Germinal center (tissue), 1 donor: Measurements from ENCODE around the gene PLS3.

Experiments used
- DNase-seq: peaks from one replicate; pipeline ENCODE4 v3.0.0; 2012; ENCODE audit warnings: mixed read lengths, low spot score

PLS3 gene

GRCh38 chrX:115571712-115572111 is 10.7 kb downstream of the PLS3 start:
- DNase-seq, result no peak

GRCh38 chrX:115573185-115573584 is 12.2 kb downstream of the PLS3 start:
- no peak for DNase-seq

DNA sequence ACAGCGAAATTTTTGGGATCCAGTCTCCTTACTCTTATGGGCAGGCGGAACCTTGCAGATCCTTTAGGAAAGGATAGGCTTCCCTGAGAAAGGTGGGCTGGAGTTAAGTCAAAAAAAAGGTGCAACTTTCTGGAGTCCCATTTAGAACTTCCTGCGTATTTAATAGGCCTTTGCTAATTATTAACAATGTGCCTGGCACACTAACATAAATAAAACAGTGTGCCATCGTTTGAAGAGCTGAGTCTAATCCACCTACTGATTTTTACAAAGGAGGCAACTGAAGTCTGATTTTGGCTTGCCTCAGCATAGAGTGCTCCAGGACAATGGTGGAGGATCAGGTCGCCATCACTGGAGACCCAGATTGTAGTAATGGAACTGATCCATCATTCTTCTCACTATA is 15.7 kb downstream of the PLS3 start:
- no peak for DNase-seq

- DNase-seq, result no peak
These were observed 18.4 kb downstream of the PLS3 start for GRCh38 chrX:115579327-115579726.

DNA sequence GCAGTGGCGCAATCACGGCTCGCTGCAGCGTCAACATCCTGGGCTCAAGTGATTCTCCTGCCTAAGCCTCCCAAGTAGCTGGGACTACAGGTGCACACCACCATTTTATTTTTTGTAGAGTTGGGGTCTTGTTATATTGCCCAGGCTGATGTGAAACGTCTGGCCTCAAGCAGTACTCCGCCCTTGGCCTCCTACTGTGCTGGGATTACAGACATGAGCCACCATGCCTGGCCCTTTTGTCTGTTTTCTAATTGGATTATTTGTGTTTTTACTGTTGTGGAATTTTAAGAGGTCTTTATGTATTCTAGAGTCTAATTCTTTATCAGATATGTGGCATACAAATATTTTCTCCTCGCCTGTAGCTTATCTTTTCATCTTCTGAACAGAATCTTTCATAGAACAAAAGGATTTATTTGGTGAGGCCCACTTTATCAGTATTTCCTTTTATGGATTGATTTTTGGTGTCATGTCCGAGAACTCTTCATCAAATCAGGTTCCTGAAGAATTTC is 18.9 kb downstream of the PLS3 start:
- DNase-seq, result no peak

GRCh38 chrX:115581759-115582615 is 21.0 kb downstream of the PLS3 start:
- DNase-seq, result no peak

DNA sequence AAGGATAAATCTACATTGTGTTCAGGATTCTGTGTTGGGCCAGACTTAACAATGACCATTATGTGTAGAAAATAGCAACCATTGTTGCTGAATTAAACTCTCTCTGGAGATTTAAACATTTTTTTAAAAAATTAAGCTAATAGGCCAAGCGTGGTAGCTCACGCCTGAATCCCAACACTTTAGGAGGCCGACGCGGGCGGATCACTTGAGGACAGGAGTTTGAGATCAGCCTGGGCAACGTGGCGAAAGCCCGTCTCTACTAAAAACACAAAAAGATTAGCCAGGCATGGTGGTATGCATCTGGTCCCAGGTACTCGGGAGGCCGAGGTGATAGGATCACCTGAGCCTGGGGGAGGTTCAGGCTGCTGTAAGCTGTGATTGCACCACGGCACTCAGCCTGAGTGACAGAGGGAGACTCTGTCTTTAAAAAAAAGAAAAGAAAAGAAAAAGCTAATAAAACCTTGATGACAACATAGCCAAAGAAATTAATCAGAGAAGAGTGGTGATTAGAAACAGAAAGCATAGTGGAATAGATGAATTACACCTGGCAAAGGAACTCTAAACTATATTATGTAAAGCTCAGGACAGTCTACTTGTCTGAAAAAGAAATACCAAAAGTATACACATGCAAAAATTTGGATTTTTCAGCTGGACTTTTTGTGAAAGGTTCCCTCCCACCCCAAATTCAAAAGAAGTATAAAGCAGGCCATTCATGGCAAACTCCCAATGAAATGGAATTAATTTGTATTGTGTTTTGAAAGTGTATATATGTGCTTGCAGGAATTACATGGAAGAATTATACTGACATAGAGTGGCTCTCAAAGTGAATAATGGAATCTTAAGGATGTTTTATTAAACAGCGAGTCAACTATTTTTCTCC is 21.9 kb downstream of the PLS3 start:
- DNase-seq, result no peak

DNA sequence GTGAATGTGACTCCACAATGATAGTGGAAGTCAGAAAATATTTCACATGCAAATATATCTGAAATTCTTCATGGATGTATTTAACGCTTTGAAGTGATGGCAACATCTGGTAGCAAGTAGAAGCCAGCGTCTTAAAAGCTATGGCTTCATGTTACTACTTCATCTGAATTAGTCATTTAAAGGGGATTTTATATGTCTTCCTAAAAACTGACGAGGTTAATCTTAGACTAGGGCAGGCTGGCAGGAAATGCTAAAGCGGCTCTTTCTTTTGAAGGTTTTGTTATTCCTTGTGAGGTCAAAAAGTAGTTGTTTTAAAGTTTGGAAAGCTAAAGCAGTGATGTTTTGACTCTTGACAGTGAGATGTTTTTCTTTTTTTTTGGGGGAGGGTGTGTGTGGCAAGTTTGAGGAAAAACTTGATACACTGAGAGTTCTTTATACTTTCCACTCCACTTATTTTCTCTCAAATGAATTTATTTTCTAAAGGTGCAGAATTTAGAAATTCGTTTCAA is 22.6 kb downstream of the PLS3 start:
- DNase-seq, result no peak

DNA sequence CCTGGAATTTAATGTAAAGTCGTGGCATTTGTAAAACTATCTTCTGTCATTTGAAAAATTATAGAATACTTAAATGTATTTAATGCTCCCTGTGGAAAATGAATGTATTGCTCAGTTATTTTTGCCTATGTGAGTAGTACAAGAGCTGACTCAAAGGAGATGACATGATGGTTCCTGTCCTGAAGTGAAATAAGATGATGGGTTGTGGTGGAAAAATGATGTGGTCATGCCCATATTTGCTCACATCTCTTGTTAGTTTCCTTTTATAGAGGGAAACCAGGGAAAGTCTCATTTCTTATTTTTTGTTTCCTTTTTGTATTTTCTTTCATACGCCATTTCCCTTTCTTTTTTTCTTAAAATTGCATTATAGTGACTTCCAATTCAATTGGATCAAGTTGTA is 23.7 kb downstream of the PLS3 start:
- DNase-seq, result no peak

DNA sequence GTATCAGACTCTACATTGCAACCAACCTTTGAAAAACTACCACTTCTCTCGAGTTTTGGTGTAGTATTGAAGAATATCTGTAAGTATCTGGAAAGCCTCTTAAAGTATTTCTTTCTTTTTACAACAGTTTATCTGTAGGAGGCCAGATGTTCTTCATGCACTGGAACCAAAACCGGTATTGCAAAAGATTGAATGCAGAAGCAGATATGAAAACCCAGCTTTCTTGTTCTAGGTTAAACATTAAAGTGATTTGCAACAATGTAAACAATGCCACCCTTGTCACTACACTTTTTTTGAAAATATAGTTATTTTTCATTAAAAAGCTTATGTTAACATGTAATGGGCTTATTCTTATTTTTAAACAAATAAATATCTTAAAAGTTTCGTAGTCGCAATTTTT is 27.2 kb downstream of the PLS3 start:
- no peak for DNase-seq

DNA sequence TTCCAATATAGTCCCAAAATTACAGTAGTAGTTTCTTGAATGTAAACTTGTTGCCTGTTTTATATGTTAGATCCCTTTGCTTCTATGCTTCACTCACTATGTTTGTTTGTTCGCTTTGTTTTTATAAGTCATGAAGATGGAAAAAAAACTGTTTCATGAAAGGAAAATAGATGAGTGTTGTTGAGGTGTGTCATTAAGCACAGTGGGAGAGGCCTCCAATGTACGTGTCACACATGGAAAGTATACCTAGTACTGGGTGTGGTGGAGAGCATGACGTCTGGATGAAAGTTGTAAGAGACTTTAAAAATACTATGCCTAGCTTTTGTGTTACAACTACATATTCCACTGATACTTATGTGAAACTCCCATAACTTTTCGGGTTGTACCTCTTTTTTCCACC is 28.4 kb downstream of the PLS3 start:
- no peak for DNase-seq

DNA sequence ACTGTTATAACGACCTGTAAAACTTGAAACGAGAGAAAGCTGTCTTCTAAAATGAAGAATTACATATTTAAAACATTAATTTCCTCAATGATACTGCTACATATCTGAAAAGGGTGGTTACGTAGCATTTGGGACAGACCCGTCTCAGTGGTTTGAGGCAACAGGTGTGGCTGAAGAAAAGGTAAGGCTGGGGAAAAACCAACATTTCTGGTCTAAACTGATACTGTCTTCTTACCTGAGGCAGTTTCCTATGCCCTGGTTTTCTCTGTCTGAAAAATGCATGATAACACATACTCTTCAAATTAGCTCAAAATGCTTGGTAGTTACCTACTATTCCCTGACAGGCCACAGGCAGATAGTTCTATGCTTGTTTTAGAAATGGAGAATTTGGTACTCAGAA is 30.4 kb downstream of the PLS3 start:
- no peak for DNase-seq

- DNase-seq, result no peak
These were observed 31.2 kb downstream of the PLS3 start for GRCh38 chrX:115591856-115592842.

DNA sequence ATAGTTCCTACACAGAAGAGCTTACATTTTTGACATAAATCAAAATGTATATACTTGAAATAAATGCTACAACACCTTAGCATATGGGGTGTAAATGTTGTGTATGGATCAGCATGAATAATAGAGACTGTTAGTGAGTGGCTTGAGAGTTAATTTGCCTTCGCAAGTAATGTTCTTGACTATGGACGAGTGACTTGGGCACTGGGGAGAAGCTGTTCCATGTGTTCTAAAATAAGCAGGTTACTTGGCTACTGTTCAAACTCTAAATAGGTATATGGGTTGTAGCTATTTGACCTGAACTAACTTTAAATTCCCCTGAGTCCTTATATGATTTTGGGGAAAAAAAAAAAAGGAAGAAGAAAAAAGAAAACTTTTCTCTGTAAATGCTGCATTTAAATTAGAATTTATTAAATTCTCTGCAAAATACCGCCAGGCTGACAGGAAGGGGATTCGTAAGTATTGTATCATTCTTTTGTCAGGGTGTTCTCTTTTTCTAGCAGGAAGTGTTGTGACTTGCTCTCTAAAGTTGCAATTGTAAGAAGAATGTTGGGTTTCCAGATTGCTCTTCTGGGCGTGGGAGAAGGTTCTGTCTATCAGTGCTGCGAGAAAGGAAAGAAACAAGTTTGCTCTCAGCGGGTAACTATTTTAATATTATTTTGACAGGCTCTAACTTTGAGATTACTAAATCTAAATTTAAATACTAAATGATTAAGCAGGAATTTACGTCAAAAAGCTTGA is 32.2 kb downstream of the PLS3 start:
- DNase-seq, result no peak

DNA sequence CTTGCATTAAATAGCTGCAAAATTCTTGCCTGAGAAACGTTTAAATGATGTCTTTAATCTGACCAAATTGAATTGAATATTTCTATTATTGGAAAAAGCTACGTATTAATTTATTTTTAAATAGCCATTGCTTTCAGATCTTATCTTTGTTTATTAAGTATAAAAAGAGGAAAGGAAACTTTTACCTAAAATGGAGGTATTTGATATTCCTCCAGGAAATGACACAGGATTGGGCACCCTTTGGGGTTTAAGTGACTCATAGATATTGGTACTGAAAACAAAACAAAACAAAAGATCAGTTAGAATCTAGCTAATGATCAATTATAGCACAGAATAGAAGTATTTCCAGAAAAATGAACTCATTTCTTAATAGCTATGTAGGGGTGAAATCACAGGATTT is 34.1 kb downstream of the PLS3 start:
- DNase-seq, result no peak

- DNase-seq, result no peak
These were observed 37.6 kb downstream of the PLS3 start for GRCh38 chrX:115598556-115598955.

GRCh38 chrX:115602308-115602707 is 41.3 kb downstream of the PLS3 start:
- DNase-seq, result no peak

- no peak for DNase-seq
These were observed 41.9 kb downstream of the PLS3 start for GRCh38 chrX:115602729-115603389.

DNA sequence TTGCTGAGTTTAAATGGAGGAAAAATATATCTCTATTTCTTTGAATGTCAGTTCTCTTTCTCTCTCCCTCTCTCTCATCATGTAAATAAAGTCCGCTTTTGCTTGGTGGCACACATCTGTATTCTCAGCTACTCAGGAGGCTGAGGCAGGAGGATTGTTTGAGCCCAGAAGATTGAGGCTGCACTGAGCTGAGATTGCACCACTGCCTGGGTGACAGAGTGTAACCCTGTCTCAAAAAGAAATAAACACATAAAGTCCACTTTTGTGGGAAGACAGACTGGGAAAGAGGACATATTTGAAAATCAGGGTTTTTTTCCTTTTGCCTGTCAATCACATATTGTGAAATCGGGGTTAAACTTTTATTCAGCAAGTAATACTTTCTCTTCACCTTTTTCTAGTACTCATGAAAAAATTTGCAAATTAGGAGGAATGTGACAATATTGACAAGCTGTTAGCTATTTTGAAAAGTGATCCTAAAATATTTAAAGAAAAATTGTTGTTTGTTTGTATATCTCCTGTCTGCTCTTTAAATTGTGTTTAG is 42.6 kb downstream of the PLS3 start:
- DNase-seq, result no peak

DNA sequence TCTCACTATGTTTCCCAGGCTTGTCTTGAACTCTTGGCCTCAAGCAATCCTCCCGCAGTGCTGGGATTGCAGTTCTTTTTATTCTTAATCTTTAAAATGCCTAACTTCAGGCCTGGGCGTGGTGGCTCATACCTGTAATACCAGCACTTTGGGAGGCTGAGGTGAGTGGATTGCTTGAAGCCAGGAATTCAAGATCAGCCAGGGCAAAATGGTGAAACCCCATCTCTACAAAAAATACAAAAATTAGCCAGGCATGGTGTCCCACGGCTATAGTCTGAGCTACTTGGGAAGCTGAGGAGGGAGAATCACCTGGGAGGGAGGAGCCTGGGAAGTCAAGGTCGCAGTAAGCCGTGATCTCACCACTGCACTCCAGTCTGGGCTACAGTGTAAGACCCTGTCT is 45.9 kb downstream of the PLS3 start:
- DNase-seq, result no peak
